ENCODE measurements around the gene SPDYA. TPM values are rescaled to one million over a fixed set of nuclear protein-coding genes. Genes with fewer than 3 reads are reported as not detected.
"Not testable (repeated sequence)": the region's sequence is repeated elsewhere in the genome, so short reads cannot be mapped to it uniquely, and the experiment has no call there.

Gene SPDYA
- total RNA-seq (2014; rRNA removed; shearing (Covaris generic)) = 0.24 and 0.28 TPM in 2 replicates

GRCh38 chr2:28810384-28811285 lies at the start of gene SPDYA:
TSS of gene SPDYA (plus strand) at chr2:28810834. CDS start at chr2:28816015, 5,181 bp downstream.
- H3K27ac ChIP-seq = no peak within 1 kb of the TSS
- peak; percentile 51 to 54 for DNase-seq (ENCODE audit: low read depth in 1 of 2, low spot score in 2 of 2)
- peaks cover 11% of the 10 kb centered on the region for H3K4me1 ChIP-seq (replicated peaks)
- H3K9me3 ChIP-seq (replicated peaks) = peaks cover 3% of the 10 kb centered on the region; the same call in 1 of the 2 replicates
- H3K27me3 ChIP-seq (replicated peaks) = no peaks in the 10 kb centered on the region
- peak within 1 kb of the TSS; percentile 36 for H3K4me3 ChIP-seq
- peaks cover 11% of the 10 kb centered on the region for H3K36me3 ChIP-seq

- DNase-seq (ENCODE audit: low read depth in 1 of 2, low spot score in 2 of 2) = no peak
- no peaks in the 10 kb centered on the region for H3K9me3 ChIP-seq (replicated peaks)
- no peak overlapping the region for H3K4me3 ChIP-seq
- H3K36me3 ChIP-seq = peaks cover 37% of the 10 kb centered on the region
- peaks cover 13% of the 10 kb centered on the region for H3K4me1 ChIP-seq (replicated peaks)
- H3K27ac ChIP-seq = no peak overlapping the region
- no peaks in the 10 kb centered on the region for H3K27me3 ChIP-seq (replicated peaks)
Observed at GRCh38 chr2:28761420-28761819, 49.2 kb upstream of the SPDYA start.

- Histone ChIP-seq H3K27me3 (replicated peaks) (no peaks in the 10 kb centered on the region), H3K9me3 (replicated peaks) (no peaks in the 10 kb centered on the region), H3K4me3 (no peak overlapping the region), H3K4me1 (replicated peaks) (peaks cover 10% of the 10 kb centered on the region), H3K27ac (no peak overlapping the region), H3K36me3 (peaks cover 32% of the 10 kb centered on the region)
- DNase-seq (ENCODE audit: low read depth in 1 of 2, low spot score in 2 of 2) = no peak
Observed at GRCh38 chr2:28764909-28765711, 45.5 kb upstream of the SPDYA start.

GRCh38 chr2:28766070-28766469 lies 44.6 kb upstream of the SPDYA start:
- Histone ChIP-seq H3K27ac (no peak overlapping the region), H3K27me3 (replicated peaks) (no peaks in the 10 kb centered on the region), H3K4me3 (no peak overlapping the region), H3K9me3 (replicated peaks) (no peaks in the 10 kb centered on the region), H3K36me3 (peaks cover 23% of the 10 kb centered on the region), H3K4me1 (replicated peaks) (peaks cover 10% of the 10 kb centered on the region)
- DNase-seq (ENCODE audit: low read depth in 1 of 2, low spot score in 2 of 2) = no peak

GRCh38 chr2:28767337-28767736 lies 43.3 kb upstream of the SPDYA start:
- Histone ChIP-seq H3K36me3 (peaks cover 16% of the 10 kb centered on the region), H3K9me3 (replicated peaks) (no peaks in the 10 kb centered on the region), H3K4me3 (no peak overlapping the region), H3K27me3 (replicated peaks) (no peaks in the 10 kb centered on the region), H3K27ac (no peak overlapping the region), H3K4me1 (replicated peaks) (peaks cover 10% of the 10 kb centered on the region)
- no peak for DNase-seq (ENCODE audit: low read depth in 1 of 2, low spot score in 2 of 2)

GRCh38 chr2:28768422-28768821 lies 42.2 kb upstream of the SPDYA start:
- Histone ChIP-seq H3K36me3 (peaks cover 16% of the 10 kb centered on the region), H3K9me3 (replicated peaks) (no peaks in the 10 kb centered on the region), H3K27ac (no peak overlapping the region), H3K4me3 (no peak overlapping the region), H3K27me3 (replicated peaks) (no peaks in the 10 kb centered on the region), H3K4me1 (replicated peaks) (peaks cover 10% of the 10 kb centered on the region)
- DNase-seq (ENCODE audit: low read depth in 1 of 2, low spot score in 2 of 2) = no peak

GRCh38 chr2:28768952-28769351 lies 41.7 kb upstream of the SPDYA start:
- H3K4me3 ChIP-seq = no peak overlapping the region
- no peaks in the 10 kb centered on the region for H3K27me3 ChIP-seq (replicated peaks)

GRCh38 chr2:28772351-28772750 lies 38.3 kb upstream of the SPDYA start:
- Histone ChIP-seq H3K9me3 (replicated peaks) (no peaks in the 10 kb centered on the region), H3K4me1 (replicated peaks) (peaks cover 10% of the 10 kb centered on the region), H3K27me3 (replicated peaks) (no peaks in the 10 kb centered on the region), H3K4me3 (no peak overlapping the region), H3K27ac (no peak overlapping the region), H3K36me3 (peaks cover 23% of the 10 kb centered on the region)
- no peak for DNase-seq (ENCODE audit: low read depth in 1 of 2, low spot score in 2 of 2)

More at GRCh38 chr2:28768952-28769351, 41.7 kb upstream of the SPDYA start:
- H3K9me3 ChIP-seq (replicated peaks) = no peaks in the 10 kb centered on the region
- no peak for DNase-seq (ENCODE audit: low read depth in 1 of 2, low spot score in 2 of 2)
- H3K4me1 ChIP-seq (replicated peaks) = peaks cover 10% of the 10 kb centered on the region
- H3K27ac ChIP-seq = no peak overlapping the region
- H3K36me3 ChIP-seq = peaks cover 16% of the 10 kb centered on the region

- no peaks in the 10 kb centered on the region for H3K4me1 ChIP-seq (replicated peaks)
Observed at GRCh38 chr2:28776471-28776870, 34.2 kb upstream of the SPDYA start.

GRCh38 chr2:28778392-28778791 lies 32.2 kb upstream of the SPDYA start:
- Histone ChIP-seq H3K27me3 (replicated peaks) (no peaks in the 10 kb centered on the region), H3K27ac (no peak overlapping the region), H3K36me3 (peaks cover 66% of the 10 kb centered on the region), H3K9me3 (replicated peaks) (no peaks in the 10 kb centered on the region), H3K4me3 (no peak overlapping the region), H3K4me1 (replicated peaks) (no peaks in the 10 kb centered on the region)
- DNase-seq (ENCODE audit: low read depth in 1 of 2, low spot score in 2 of 2) = no peak

More at GRCh38 chr2:28776471-28776870, 34.2 kb upstream of the SPDYA start:
- Histone ChIP-seq H3K36me3 (peaks cover 49% of the 10 kb centered on the region), H3K27ac (no peak overlapping the region), H3K27me3 (replicated peaks) (no peaks in the 10 kb centered on the region), H3K9me3 (replicated peaks) (no peaks in the 10 kb centered on the region), H3K4me3 (no peak overlapping the region)
- no peak for DNase-seq (ENCODE audit: low read depth in 1 of 2, low spot score in 2 of 2)

- Histone ChIP-seq H3K4me3 (no peak overlapping the region), H3K36me3 (peaks cover 72% of the 10 kb centered on the region), H3K27me3 (replicated peaks) (no peaks in the 10 kb centered on the region), H3K27ac (no peak overlapping the region), H3K9me3 (replicated peaks) (no peaks in the 10 kb centered on the region), H3K4me1 (replicated peaks) (no peaks in the 10 kb centered on the region)
- DNase-seq (ENCODE audit: low read depth in 1 of 2, low spot score in 2 of 2) = no peak
Observed at GRCh38 chr2:28779001-28779400, 31.6 kb upstream of the SPDYA start.

GRCh38 chr2:28780496-28780895 lies 30.1 kb upstream of the SPDYA start:
- no peaks in the 10 kb centered on the region for H3K9me3 ChIP-seq (replicated peaks)
- H3K4me1 ChIP-seq (replicated peaks) = no peaks in the 10 kb centered on the region
- H3K27me3 ChIP-seq (replicated peaks) = no peaks in the 10 kb centered on the region
- peaks cover 77% of the 10 kb centered on the region for H3K36me3 ChIP-seq
- no peak for DNase-seq (ENCODE audit: low read depth in 1 of 2, low spot score in 2 of 2)
- no peak overlapping the region for H3K27ac ChIP-seq
- H3K4me3 ChIP-seq = no peak overlapping the region

GRCh38 chr2:28782423-28782822 lies 28.2 kb upstream of the SPDYA start:
- Histone ChIP-seq H3K4me3 (no peak overlapping the region), H3K9me3 (replicated peaks) (no peaks in the 10 kb centered on the region), H3K27ac (no peak overlapping the region), H3K27me3 (replicated peaks) (no peaks in the 10 kb centered on the region), H3K36me3 (peaks cover 85% of the 10 kb centered on the region), H3K4me1 (replicated peaks) (no peaks in the 10 kb centered on the region)
- no peak for DNase-seq (ENCODE audit: low read depth in 1 of 2, low spot score in 2 of 2)

- H3K36me3 ChIP-seq = peaks cover 83% of the 10 kb centered on the region
Observed at GRCh38 chr2:28784570-28784969, 26.1 kb upstream of the SPDYA start.

More at GRCh38 chr2:28784570-28784969, 26.1 kb upstream of the SPDYA start:
- not testable (repeated sequence) for H3K9me3 ChIP-seq (replicated peaks); H3K27me3 ChIP-seq (replicated peaks); H3K4me1 ChIP-seq (replicated peaks); DNase-seq (ENCODE audit: low read depth in 1 of 2, low spot score in 2 of 2); H3K4me3 ChIP-seq; H3K27ac ChIP-seq

Data from SJSA1 (cell line).